ENCODE results near the gene FAM13C. TPM values are rescaled to one million over a fixed set of nuclear protein-coding genes. Genes with fewer than 3 reads are reported as not detected.

FAM13C gene
- total RNA-seq, 3 donors from 2014 or later (not counting 1 experiment from before 2014, with no cell fraction given) = not detected

- intact Hi-C loops (cut with micrococcal nuclease) = no loop called here
- no peak overlapping the region for H3K4me3 Mint-ChIP-seq
- no peaks in the 10 kb centered on the region for H3K27me3 Mint-ChIP-seq (ENCODE audit: low read depth in 2 of 2)
- no peak overlapping the region for H3K27ac Mint-ChIP-seq
- WGBS (ENCODE audit: insufficient coverage) = 93% methylated on average over 1 of the region's 1 CpG
- Histone ChIP-seq H3K27ac (ENCODE audit: low read length) (no peak overlapping the region), H3K9me3 (ENCODE audit: control insufficient read depth, insufficient read depth, low read length) (no peaks in the 10 kb centered on the region), H3K4me1 (ENCODE audit: control insufficient read depth, insufficient read depth, low read length) (no peaks in the 10 kb centered on the region), H3K4me3 (ENCODE audit: low read length) (no peak overlapping the region), H3K36me3 (ENCODE audit: control insufficient read depth, insufficient read depth, low read length) (no peaks in the 10 kb centered on the region), H3K27me3 (ENCODE audit: control insufficient read depth, insufficient read depth, low read length) (no peaks in the 10 kb centered on the region)
- no peak for TF ChIP-seq CTCF (IDR thresholded peaks at IDR 0.05)
- ATAC-seq (no peak), DNase-seq (no peak)
- no peaks in the 10 kb centered on the region for H3K4me1 Mint-ChIP-seq
- peaks cover 15 to 22% of the 10 kb centered on the region in 2 donors for H3K9me3 Mint-ChIP-seq
- H3K36me3 Mint-ChIP-seq = no peaks in the 10 kb centered on the region
These were observed 103.5 kb downstream of the FAM13C start for GRCh38 chr10:59258890-59259289.

- ATAC-seq = no peak
- no peaks in the 10 kb centered on the region for H3K27me3 Mint-ChIP-seq (ENCODE audit: low read depth in 2 of 2)
- intact Hi-C loops (cut with micrococcal nuclease) = no loop called here
These were observed 105.1 kb downstream of the FAM13C start for GRCh38 chr10:59257224-59257623.

GRCh38 chr10:59255463-59255862 is 106.9 kb downstream of the FAM13C start:
- TF ChIP-seq CTCF (IDR thresholded peaks at IDR 0.05) = no peak
- no peaks in the 10 kb centered on the region for H3K4me1 Mint-ChIP-seq
- no peak overlapping the region for H3K4me3 Mint-ChIP-seq

More at GRCh38 chr10:59257224-59257623, 105.1 kb downstream of the FAM13C start:
- Mint-ChIP-seq H3K36me3 (no peaks in the 10 kb centered on the region), H3K27ac (no peak overlapping the region), H3K4me3 (no peak overlapping the region), H3K4me1 (no peaks in the 10 kb centered on the region), H3K9me3 (peaks cover 15 to 18% of the 10 kb centered on the region in 2 donors)
- no CpG with 5 or more reads among the region's 1 CpG for WGBS (ENCODE audit: insufficient coverage)
- no peaks in the 10 kb centered on the region for H3K9me3 ChIP-seq (ENCODE audit: control insufficient read depth, insufficient read depth, low read length)
- no peak for DNase-seq
- TF ChIP-seq CTCF (IDR thresholded peaks at IDR 0.05) = no peak
- no peaks in the 10 kb centered on the region for H3K36me3 ChIP-seq (ENCODE audit: control insufficient read depth, insufficient read depth, low read length)
- no peak overlapping the region for H3K27ac ChIP-seq (ENCODE audit: low read length)
- H3K27me3 ChIP-seq (ENCODE audit: control insufficient read depth, insufficient read depth, low read length) = no peaks in the 10 kb centered on the region
- no peaks in the 10 kb centered on the region for H3K4me1 ChIP-seq (ENCODE audit: control insufficient read depth, insufficient read depth, low read length)
- no peak overlapping the region for H3K4me3 ChIP-seq (ENCODE audit: low read length)

GRCh38 chr10:59252491-59252890 is 109.9 kb downstream of the FAM13C start:
- DNase-seq (no peak), ATAC-seq (no peak)
- no peak overlapping the region for H3K27ac ChIP-seq (ENCODE audit: low read length)
- no peak overlapping the region for H3K27ac Mint-ChIP-seq
- H3K27me3 Mint-ChIP-seq (ENCODE audit: low read depth in 2 of 2) = no peaks in the 10 kb centered on the region
- H3K9me3 ChIP-seq (ENCODE audit: control insufficient read depth, insufficient read depth, low read length) = no peaks in the 10 kb centered on the region
- H3K4me3 ChIP-seq (ENCODE audit: low read length) = no peak overlapping the region
- H3K4me1 ChIP-seq (ENCODE audit: control insufficient read depth, insufficient read depth, low read length) = no peaks in the 10 kb centered on the region
- no peak overlapping the region for H3K4me3 Mint-ChIP-seq
- H3K27me3 ChIP-seq (ENCODE audit: control insufficient read depth, insufficient read depth, low read length) = no peaks in the 10 kb centered on the region
- H3K36me3 ChIP-seq (ENCODE audit: control insufficient read depth, insufficient read depth, low read length) = no peaks in the 10 kb centered on the region
- peaks cover 5 to 15% of the 10 kb centered on the region in 2 donors for H3K9me3 Mint-ChIP-seq
- no peaks in the 10 kb centered on the region for H3K36me3 Mint-ChIP-seq
- TF ChIP-seq CTCF (IDR thresholded peaks at IDR 0.05) = no peak
- H3K4me1 Mint-ChIP-seq = no peaks in the 10 kb centered on the region
- intact Hi-C loops (cut with micrococcal nuclease) = no loop called here

More at GRCh38 chr10:59255463-59255862, 106.9 kb downstream of the FAM13C start:
- H3K27ac ChIP-seq (ENCODE audit: low read length) = no peak overlapping the region
- H3K27me3 Mint-ChIP-seq (ENCODE audit: low read depth in 2 of 2) = no peaks in the 10 kb centered on the region
- no peaks in the 10 kb centered on the region for H3K36me3 Mint-ChIP-seq
- DNase-seq = no peak
- H3K36me3 ChIP-seq (ENCODE audit: control insufficient read depth, insufficient read depth, low read length) = no peaks in the 10 kb centered on the region
- 100% methylated on average over 1 of the region's 1 CpG for WGBS (ENCODE audit: insufficient coverage)
- H3K9me3 Mint-ChIP-seq = peaks cover 10 to 19% of the 10 kb centered on the region in 2 donors
- no peaks in the 10 kb centered on the region for H3K4me1 ChIP-seq (ENCODE audit: control insufficient read depth, insufficient read depth, low read length)
- intact Hi-C loops (cut with micrococcal nuclease) = no loop called here
- no peaks in the 10 kb centered on the region for H3K9me3 ChIP-seq (ENCODE audit: control insufficient read depth, insufficient read depth, low read length)
- no peak overlapping the region for H3K4me3 ChIP-seq (ENCODE audit: low read length)
- no peak overlapping the region for H3K27ac Mint-ChIP-seq
- no peaks in the 10 kb centered on the region for H3K27me3 ChIP-seq (ENCODE audit: control insufficient read depth, insufficient read depth, low read length)
- ATAC-seq = no peak

Measured in natural killer cell (primary cell).